HG02678 (cell line): ENCODE data around the gene LCN10.
"Not testable (repeated sequence)": the region's sequence is repeated elsewhere in the genome, so short reads cannot be mapped to it uniquely, and the experiment has no call there.

ENCODE experiments used
- ATAC-seq: cut with Tn5 transposase; IDR thresholded peaks from one replicate; pipeline ENCODE4 v1.9.1; 2021; ENCODE audit warnings: mild to moderate bottlenecking, moderate library complexity; ENCODE audit not compliant: unreplicated experiment

LCN10 gene

GRCh38 chr9:136742591-136743391 lies at the start of gene LCN10:
Gene LCN10, minus strand, starts transcription at chr9:136742940. Its CDS starts 37 bp downstream, at chr9:136742903.
- no peak for ATAC-seq

GRCh38 chr9:136791516-136792276 lies 49.0 kb upstream of the LCN10 start:
- ATAC-seq = peak; percentile 4

GRCh38 chr9:136790640-136791515 lies 48.1 kb upstream of the LCN10 start, which contains the start of gene TMEM141:
Gene TMEM141, plus strand, starts transcription at chr9:136791344. Its CDS starts 27 bp downstream, at chr9:136791371.
- peak; percentile 82 for ATAC-seq

- ATAC-seq = no peak
Measured at GRCh38 chr9:136789523-136789937, 46.8 kb upstream of the LCN10 start.

GRCh38 chr9:136788644-136789522 lies 46.1 kb upstream of the LCN10 start:
- ATAC-seq = not testable (repeated sequence)

- no peak for ATAC-seq
Measured at GRCh38 chr9:136787690-136788400, 45.1 kb upstream of the LCN10 start.

- ATAC-seq = not testable (repeated sequence)
Measured at GRCh38 chr9:136786983-136787382, 44.2 kb upstream of the LCN10 start.

- ATAC-seq = no peak
Measured at GRCh38 chr9:136786451-136786850, 43.7 kb upstream of the LCN10 start.

- not testable (repeated sequence) for ATAC-seq
Measured at GRCh38 chr9:136785565-136786355, 43.0 kb upstream of the LCN10 start.

- ATAC-seq = no peak
Measured at GRCh38 chr9:136784997-136785361, 42.2 kb upstream of the LCN10 start.

GRCh38 chr9:136784249-136784996 lies 41.7 kb upstream of the LCN10 start:
- ATAC-seq = no peak

GRCh38 chr9:136782452-136782851 lies 39.7 kb upstream of the LCN10 start:
- no peak for ATAC-seq

GRCh38 chr9:136779808-136780207 lies 37.1 kb upstream of the LCN10 start:
- no peak for ATAC-seq

GRCh38 chr9:136777359-136777758 lies 34.6 kb upstream of the LCN10 start:
- no peak for ATAC-seq

- no peak for ATAC-seq
Measured at GRCh38 chr9:136776947-136777346, 34.2 kb upstream of the LCN10 start.

- no peak for ATAC-seq
Measured at GRCh38 chr9:136775191-136775590, 32.5 kb upstream of the LCN10 start.

GRCh38 chr9:136774416-136775045 lies 31.8 kb upstream of the LCN10 start:
- ATAC-seq = no peak
